H9 (cell line): ENCODE results near the gene ZBTB38. TPM values are rescaled to one million over a fixed set of nuclear protein-coding genes. Genes with fewer than 3 reads are reported as not detected.

ENCODE experiments used
- DNase-seq: peaks from one replicate; pipeline ENCODE4 v3.0.0-alpha.2; 2017
- H2AFZ ChIP-seq: one replicate; pipeline ENCODE4 v1.6.1; 2013; ENCODE audit warnings: mild to moderate bottlenecking, low read length, control low read depth, moderate library complexity
- H2AK5ac ChIP-seq: 2 replicates; pipeline ENCODE4 v1.6.1; 2013; ENCODE audit warnings: low read length, control low read depth, mixed read lengths; ENCODE audit not compliant: insufficient read length
- H2BK120ac ChIP-seq: one replicate; pipeline ENCODE4 v1.6.1; 2013; ENCODE audit warnings: low read depth, mild to moderate bottlenecking, low read length, control low read depth, inconsistent platforms; ENCODE audit not compliant: poor library complexity, severe bottlenecking
- H2BK12ac ChIP-seq: 2 replicates; pipeline ENCODE4 v1.6.1; 2013; ENCODE audit warnings: low read length, control low read depth, mixed read lengths, low read depth; ENCODE audit not compliant: insufficient read length
- H2BK15ac ChIP-seq: 2 replicates; pipeline ENCODE4 v1.6.1; 2013; ENCODE audit warnings: low read depth, low read length, control low read depth
- H2BK20ac ChIP-seq: one replicate; pipeline ENCODE4 v1.6.1; 2013; ENCODE audit warnings: low read depth, mild to moderate bottlenecking, low read length, control low read depth, inconsistent platforms; ENCODE audit not compliant: poor library complexity, severe bottlenecking
- H2BK5ac ChIP-seq: 2 replicates; pipeline ENCODE4 v1.6.1; 2013; ENCODE audit warnings: low read length, control low read depth, mixed read lengths; ENCODE audit not compliant: insufficient read length
- H3K14ac ChIP-seq: 2 replicates; pipeline ENCODE4 v1.6.1; 2013; ENCODE audit warnings: low read length, control low read depth; ENCODE audit not compliant: insufficient read depth
- H3K18ac ChIP-seq: 2 replicates; pipeline ENCODE4 v1.6.1; 2013; ENCODE audit warnings: low read depth, mild to moderate bottlenecking, mixed read lengths, low read length, control low read depth; ENCODE audit not compliant: insufficient read length
- H3K23ac ChIP-seq: 2 replicates; pipeline ENCODE4 v1.6.1; 2013; ENCODE audit warnings: low read length, control low read depth, mixed read lengths, low read depth; ENCODE audit not compliant: insufficient read length
- H3K23me2 ChIP-seq: 2 replicates; pipeline ENCODE4 v1.6.1; 2013; ENCODE audit warnings: low read depth, mild to moderate bottlenecking, mixed read lengths, low read length, control low read depth; ENCODE audit not compliant: insufficient read length, poor library complexity, severe bottlenecking
- H3K27ac ChIP-seq: 2 replicates; pipeline ENCODE4 v1.5.1; 2013; ENCODE audit warnings: low read length, control low read depth, mixed read lengths, low read depth; ENCODE audit not compliant: insufficient read length
- H3K27me3 ChIP-seq: 2 replicates; pipeline ENCODE4 v1.6.1; 2013; ENCODE audit warnings: low read length, control low read depth, inconsistent platforms; ENCODE audit not compliant: insufficient read depth
- H3K4ac ChIP-seq: 2 replicates; pipeline ENCODE4 v1.6.1; 2013; ENCODE audit warnings: low read depth, mild to moderate bottlenecking, control low read depth, inconsistent platforms, low read length, moderate library complexity
- H3K4me1 ChIP-seq: 2 replicates; pipeline ENCODE4 v1.6.1; 2013; ENCODE audit warnings: low read length, control low read depth, inconsistent platforms; ENCODE audit not compliant: insufficient read depth
- H3K4me2 ChIP-seq: 2 replicates; pipeline ENCODE4 v1.6.1; 2013; ENCODE audit warnings: low read length, control low read depth, mixed read lengths; ENCODE audit not compliant: insufficient read length, insufficient read depth
- H3K56ac ChIP-seq: 2 replicates; pipeline ENCODE4 v1.6.1; 2013; ENCODE audit warnings: low read depth, mild to moderate bottlenecking, mixed read lengths, low read length, control low read depth; ENCODE audit not compliant: insufficient read length
- H3K79me1 ChIP-seq: 2 replicates; pipeline ENCODE4 v1.6.1; 2013; ENCODE audit warnings: low read depth, mild to moderate bottlenecking, moderate library complexity, low read length, control low read depth, inconsistent platforms; ENCODE audit not compliant: insufficient read depth, poor library complexity, severe bottlenecking
- H3K79me2 ChIP-seq: 2 replicates; pipeline ENCODE4 v1.6.1; 2013; ENCODE audit warnings: low read length, control low read depth, inconsistent platforms; ENCODE audit not compliant: insufficient read depth
- H3K9ac ChIP-seq: 2 replicates; pipeline ENCODE4 v1.6.1; 2013; ENCODE audit warnings: low read length, control low read depth, mixed read lengths; ENCODE audit not compliant: insufficient read length; ENCODE audit errors: extremely low read depth
- H3K9me3 ChIP-seq: one replicate; pipeline ENCODE4 v1.6.1; 2013; ENCODE audit warnings: low read depth, low read length, inconsistent platforms; ENCODE audit not compliant: control insufficient read depth
- H3T11ph ChIP-seq: one replicate; pipeline ENCODE4 v1.6.1; 2013; ENCODE audit warnings: mild to moderate bottlenecking, low read length, control low read depth, inconsistent platforms
- H4K20me1 ChIP-seq: one replicate; pipeline ENCODE4 v1.6.1; 2013; ENCODE audit not compliant: control insufficient read depth, insufficient read length, insufficient read depth
- H4K5ac ChIP-seq: 2 replicates; pipeline ENCODE4 v1.6.1; 2013; ENCODE audit warnings: low read depth, mild to moderate bottlenecking, mixed read lengths, low read length, control low read depth; ENCODE audit not compliant: insufficient read length
- H4K8ac ChIP-seq: replicated peaks from 2 replicates; pipeline ENCODE4 v1.6.1; 2013; ENCODE audit warnings: low read length, control low read depth, mixed read lengths, low read depth; ENCODE audit not compliant: insufficient read length
- H4K91ac ChIP-seq: 2 replicates; pipeline ENCODE4 v1.6.1; 2013; ENCODE audit warnings: low read depth, mild to moderate bottlenecking, moderate library complexity, mixed read lengths, low read length, control low read depth; ENCODE audit not compliant: insufficient read length
- H3K27ac Mint-ChIP-seq, 3 experiments: 2 replicates in 2 of 3; 3 replicates in 1 of 3; pipeline ENCODE4 v1.8.0; 2020 to 2021; ENCODE audit warnings: mixed read lengths in 3 of 3, mild to moderate bottlenecking in 1 of 3, moderate library complexity in 1 of 3
- H3K27me3 Mint-ChIP-seq: 2 replicates; pipeline ENCODE4 v1.8.0; 2021; ENCODE audit warnings: low read depth, mild to moderate bottlenecking, moderate library complexity, mixed read lengths
- H3K36me3 Mint-ChIP-seq, 3 experiments: 2 replicates in 2 of 3; 3 replicates in 1 of 3; pipeline ENCODE4 v1.8.0; 2020 to 2021; ENCODE audit warnings: low read depth in 3 of 3, mixed read lengths in 3 of 3; ENCODE audit not compliant: insufficient read depth in 1 of 3
- H3K4me1 Mint-ChIP-seq, 2 experiments: 2 replicates each; pipeline ENCODE4 v1.8.0; 2020; ENCODE audit warnings: mixed read lengths in 2 of 2
- H3K4me3 Mint-ChIP-seq, 2 experiments: 2 replicates in 1 of 2; 3 replicates in 1 of 2; pipeline ENCODE4 v1.8.0; 2020 to 2021; ENCODE audit warnings: mild to moderate bottlenecking in 2 of 2, mixed read lengths in 2 of 2, moderate library complexity in 1 of 2
- H3K9me3 Mint-ChIP-seq, 2 experiments: 2 replicates in 1 of 2; 3 replicates in 1 of 2; pipeline ENCODE4 v1.8.0; 2020; ENCODE audit warnings: mild to moderate bottlenecking in 2 of 2, mixed read lengths in 2 of 2, moderate library complexity in 1 of 2
- CTCF ChIP-seq: fragments of 200-600 bp; sonication (generic); conservative IDR thresholded peaks from 3 replicates; pipeline ENCODE4 v1.8.0; 2021; ENCODE audit warnings: antibody characterized with exemption, mild to moderate bottlenecking
- WGBS: extraction: QIAGEN DNeasy Blood & Tissue Kit; methylation state at CpG from one replicate; pipeline ENCODE4 v1.1.7; 2013; ENCODE audit warnings: missing lambda C conversion rate, low lambda C conversion rate, mixed read lengths; ENCODE audit not compliant: insufficient read length; ENCODE audit errors: extremely low coverage; 5-methylcytosine and 5-hydroxymethylcytosine counted together
- total RNA-seq: library from RNA; stranded (reverse); gene quantifications from 2 replicates; pipeline ENCODE4 v1.2.1, GENCODE V29; 2021

ZBTB38 gene
- total RNA-seq, 1 experiment from 2014 or later = 14.6 TPM

- no peaks in the 10 kb centered on the region for H3K27me3 Mint-ChIP-seq
- Histone ChIP-seq H3K4me2 (no peak overlapping the region), H2BK12ac (no peak overlapping the region), H4K20me1 (no peaks in the 10 kb centered on the region), H3K4ac (no peak overlapping the region), H3K79me1 (no peaks in the 10 kb centered on the region), H3K9ac (no peak overlapping the region), H3K56ac (no peak overlapping the region), H3K79me2 (no peaks in the 10 kb centered on the region), H2BK15ac (no peak overlapping the region), H3K27ac (no peak overlapping the region), H3K9me3 (peaks cover 5% of the 10 kb centered on the region), H3K27me3 (no peaks in the 10 kb centered on the region; the same call in 1 of the 2 replicates), H2BK5ac (no peak overlapping the region), H2AK5ac (no peak overlapping the region), H3K23me2 (no peaks in the 10 kb centered on the region), H4K91ac (no peak overlapping the region), H3K18ac (no peak overlapping the region), H4K5ac (no peak overlapping the region), H2AFZ (no peak overlapping the region), H3K4me1 (peaks cover 9% of the 10 kb centered on the region; the same call in 1 of the 2 replicates), H4K8ac (no peak overlapping the region), H3T11ph (no peak overlapping the region), H2BK20ac (no peak overlapping the region), H3K14ac (no peak overlapping the region), H2BK120ac (no peak overlapping the region), H3K23ac (no peak overlapping the region)
- no peak for DNase-seq
- peaks cover 0 to 14% (median 2%) of the 10 kb centered on the region in 3 experiments; a peak in 4 of 7 replicates for H3K36me3 Mint-ChIP-seq
- H3K27ac Mint-ChIP-seq = no peak overlapping the region
- TF ChIP-seq CTCF = no peak
- H3K9me3 Mint-ChIP-seq = peaks cover 12% of the 10 kb centered on the region in 2 experiments
- H3K4me3 Mint-ChIP-seq = no peak overlapping the region
- WGBS = no CpG with 5 or more reads among the region's 3 CpGs
- peaks cover 39 to 45% of the 10 kb centered on the region in 2 experiments for H3K4me1 Mint-ChIP-seq
Measured at GRCh38 chr3:141394560-141394959, 26.3 kb downstream of the ZBTB38 start.
